GM21390 (cell line): ENCODE data around the gene FAM124B.

Experiments used
- ATAC-seq: cut with Tn5 transposase; IDR thresholded peaks from one replicate; pipeline ENCODE4 v1.9.1; 2021; ENCODE audit not compliant: unreplicated experiment

Gene FAM124B

DNA sequence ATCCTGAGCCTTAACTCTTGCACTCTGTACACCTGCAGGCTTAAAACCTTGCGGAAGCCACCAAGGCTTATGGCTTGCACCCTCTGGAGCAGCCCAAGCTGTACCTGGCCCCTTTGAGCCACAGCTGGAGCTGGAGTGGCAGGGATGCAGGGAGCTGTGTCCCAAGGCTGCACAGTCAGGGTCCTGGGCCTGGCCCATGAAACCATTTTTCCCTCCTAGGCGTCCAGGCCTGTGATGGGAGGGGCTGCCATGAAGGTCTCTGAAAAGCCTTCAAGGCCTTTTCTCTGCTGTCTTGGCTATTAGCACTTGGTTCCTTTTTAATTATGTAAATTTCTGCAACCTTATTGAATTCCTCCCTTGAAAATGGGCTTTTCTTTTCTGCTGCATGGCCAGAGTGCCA lies 56.4 kb downstream of the FAM124B start:
- ATAC-seq: no peak

DNA sequence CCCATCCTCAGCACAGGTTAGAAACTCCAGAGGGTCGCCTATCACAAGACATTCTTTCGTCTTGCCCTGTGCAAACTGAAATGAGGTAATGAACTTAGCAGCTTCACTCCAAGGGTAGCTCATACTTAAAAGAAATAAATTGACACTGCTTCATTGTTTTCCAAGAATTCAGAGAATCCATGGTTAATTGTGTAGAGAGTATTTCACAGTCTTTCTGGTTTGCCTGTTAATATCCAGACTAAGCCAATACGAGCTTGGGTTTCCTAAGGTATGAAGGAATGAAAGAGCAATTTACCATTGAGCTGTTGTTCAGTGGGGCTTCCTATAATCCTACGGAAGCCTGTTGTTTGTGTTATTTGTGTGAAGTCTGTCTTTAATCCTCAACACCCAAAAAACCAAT lies 58.7 kb downstream of the FAM124B start:
- ATAC-seq: no peak

DNA sequence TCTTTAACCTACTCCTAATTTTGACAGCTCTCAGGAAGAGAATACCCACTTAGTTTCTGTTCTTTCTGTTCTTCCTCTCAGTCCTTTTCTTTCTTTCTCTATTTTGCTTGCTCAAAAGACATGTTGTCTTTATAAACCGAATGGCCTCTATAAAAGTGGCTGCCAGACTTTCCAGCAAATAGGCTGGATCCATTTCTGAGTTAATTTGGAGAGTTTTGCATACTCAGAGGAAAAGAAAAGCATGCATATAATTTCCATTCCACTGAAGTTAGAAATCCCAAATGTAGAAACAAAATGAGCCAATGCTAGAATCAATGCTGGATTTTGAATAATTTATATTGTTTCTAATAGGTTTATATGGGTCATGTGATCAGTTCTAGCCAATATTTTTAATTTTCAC lies 65.9 kb downstream of the FAM124B start:
- ATAC-seq: no peak

GRCh38 chr2:224334726-224335125 lies 67.2 kb downstream of the FAM124B start:
- no peak for ATAC-seq

DNA sequence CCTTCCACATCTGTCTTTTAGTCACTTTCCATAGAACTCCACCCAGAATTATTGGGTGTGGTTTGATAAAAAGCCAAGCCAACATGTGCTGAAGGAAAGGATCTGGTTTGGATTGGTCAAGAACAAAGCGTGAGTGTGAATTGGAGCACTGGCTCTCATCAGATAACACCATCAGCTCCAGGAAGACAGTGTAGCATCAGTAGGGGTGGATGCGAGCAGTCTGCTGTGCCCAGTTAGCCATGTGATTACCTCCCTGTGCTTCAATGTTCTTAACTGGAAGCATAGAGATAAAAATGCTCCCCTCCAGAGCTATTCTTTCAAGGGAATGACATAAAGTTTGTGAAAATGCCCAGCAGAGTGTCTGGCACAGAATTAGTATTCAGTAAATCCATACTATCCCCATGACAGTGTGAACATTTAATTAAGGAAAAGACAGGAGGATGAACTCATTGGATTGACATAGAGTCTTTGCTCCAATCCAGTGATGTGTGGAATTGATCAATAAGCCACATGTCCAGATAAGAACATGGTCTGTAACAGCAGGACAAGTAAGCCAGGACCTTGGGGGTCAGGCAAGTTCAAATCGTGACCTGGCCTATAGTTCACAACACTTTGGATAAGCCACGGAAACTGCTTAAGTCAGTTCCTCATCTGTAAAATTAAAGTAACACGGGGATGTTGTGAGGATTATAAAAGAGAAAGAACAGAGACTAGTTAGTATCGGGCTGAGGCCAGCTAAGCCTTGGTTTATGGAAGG lies 68.0 kb downstream of the FAM124B start:
- ATAC-seq: no peak

DNA sequence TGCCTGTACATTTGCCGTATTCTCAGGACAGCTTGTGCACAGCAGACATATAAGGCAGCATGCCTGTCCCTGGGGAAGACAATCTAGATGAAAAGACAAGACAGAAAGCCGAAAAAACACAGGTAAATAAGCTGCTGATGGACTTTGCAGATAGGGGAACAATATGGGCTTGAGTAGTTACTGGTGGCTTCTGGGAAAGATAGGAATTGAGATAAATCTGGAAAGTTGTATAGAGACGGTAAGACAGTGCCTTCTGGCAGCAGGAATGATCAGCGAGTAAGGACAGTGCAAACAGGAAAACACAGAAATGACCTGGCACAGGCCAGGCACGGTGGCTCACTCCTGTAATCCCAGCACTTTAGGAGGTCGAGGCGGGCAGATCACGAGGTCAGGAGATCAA lies 70.2 kb downstream of the FAM124B start:
- ATAC-seq: no peak

DNA sequence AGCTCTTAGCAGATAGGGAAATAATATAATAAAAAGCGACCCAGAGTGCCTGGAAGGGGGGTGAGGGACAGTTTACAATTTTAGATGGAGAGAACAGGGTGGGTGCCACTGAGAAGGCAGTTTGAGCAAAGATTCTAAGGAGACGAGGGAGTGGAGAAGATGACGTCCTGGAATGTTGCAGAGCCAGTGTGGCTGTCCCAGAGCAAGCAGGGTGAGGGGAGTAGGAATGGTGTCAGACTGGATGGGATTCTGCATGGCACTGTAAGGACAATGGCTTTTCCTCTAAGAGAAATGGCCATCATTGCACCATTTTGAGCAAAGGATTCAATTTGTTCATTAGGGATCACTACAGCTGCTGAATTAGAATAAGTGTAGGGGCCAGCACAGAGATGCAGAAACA lies 73.1 kb downstream of the FAM124B start:
- ATAC-seq: no peak
